ENCODE results near the gene CYP4X1. TPM values are rescaled to one million over a fixed set of nuclear protein-coding genes. Genes with fewer than 3 reads are reported as not detected.
A peak's percentile ranks its signal among the peaks of the same experiment; 100 is the strongest.
"Not testable (repeated sequence)": the region's sequence is repeated elsewhere in the genome, so short reads cannot be mapped to it uniquely, and the experiment has no call there.

Gene CYP4X1
- total RNA-seq, 4 donors from 2014 or later, result 3.0 to 11.2 (median 4.1) TPM

- peak; percentile 42 for DNase-seq (ENCODE audit: extremely low spot score)
- H3K4me1 ChIP-seq, result peaks cover 0 to 14% (median 9%) of the 10 kb centered on the region in 4 donors
- H3K27ac ChIP-seq (replicated peaks in 1 of 4), result no peak overlapping the region
- no peak overlapping the region for H3K4me3 ChIP-seq
- H3K9me3 ChIP-seq, result no peaks in the 10 kb centered on the region
- H3K36me3 ChIP-seq, result peaks cover 0 to 20% (median 0%) of the 10 kb centered on the region in 4 donors
- no peak for TF ChIP-seq EP300 (IDR thresholded peaks at IDR 0.05)
- no peak for TF ChIP-seq CTCF (IDR thresholded peaks at IDR 0.05)
- TF ChIP-seq POLR2A (IDR thresholded peaks at IDR 0.05; ENCODE audit: low read depth), result no peak
- no peak for TF ChIP-seq POLR2AphosphoS5 (IDR thresholded peaks at IDR 0.05)
- intact Hi-C loops (cut with DNase I), result no loop called here
- WGBS, result 67% methylated on average over 3 of the region's 3 CpGs
- H3K27me3 ChIP-seq, result peaks cover 0 to 3% (median 0%) of the 10 kb centered on the region in 4 donors
Measured at GRCh38 chr1:47031585-47031984, 8.1 kb downstream of the CYP4X1 start.

- Histone ChIP-seq H3K27me3 (no peaks in the 10 kb centered on the region), H3K4me3 (no peak overlapping the region), H3K36me3 (peaks cover 0 to 30% (median 0%) of the 10 kb centered on the region in 4 donors), H3K9me3 (no peaks in the 10 kb centered on the region), H3K27ac (replicated peaks in 1 of 4) (no peak overlapping the region), H3K4me1 (peaks cover 0 to 2% (median 0%) of the 10 kb centered on the region in 4 donors)
- 93% methylated on average over 1 of the region's 1 CpG for WGBS
- intact Hi-C loops (cut with DNase I), result no loop called here
- TF ChIP-seq POLR2A (IDR thresholded peaks at IDR 0.05; ENCODE audit: low read depth) (no peak), POLR2AphosphoS5 (IDR thresholded peaks at IDR 0.05) (no peak), EP300 (IDR thresholded peaks at IDR 0.05) (no peak), CTCF (IDR thresholded peaks at IDR 0.05) (no peak)
- DNase-seq (ENCODE audit: extremely low spot score), result no peak
Measured at GRCh38 chr1:47036764-47037163, 13.3 kb downstream of the CYP4X1 start.

GRCh38 chr1:47059376-47059775, 35.9 kb downstream of the CYP4X1 start:
- no peak for DNase-seq (ENCODE audit: extremely low spot score)
- Histone ChIP-seq H3K27me3 (peaks cover 0 to 5% (median 0%) of the 10 kb centered on the region in 4 donors), H3K36me3 (no peaks in the 10 kb centered on the region), H3K4me3 (no peak overlapping the region), H3K9me3 (peaks cover 0 to 9% (median 4%) of the 10 kb centered on the region in 4 donors), H3K4me1 (no peaks in the 10 kb centered on the region), H3K27ac (replicated peaks in 1 of 4) (no peak overlapping the region)
- WGBS, result 55% methylated on average over 1 of the region's 1 CpG
- intact Hi-C loops (cut with DNase I), result no loop called here
- TF ChIP-seq CTCF (IDR thresholded peaks at IDR 0.05), result no peak
- TF ChIP-seq POLR2AphosphoS5 (IDR thresholded peaks at IDR 0.05), result no peak

- TF ChIP-seq POLR2AphosphoS5 (IDR thresholded peaks at IDR 0.05) (no peak), CTCF (IDR thresholded peaks at IDR 0.05) (no peak), POLR2A (IDR thresholded peaks at IDR 0.05; ENCODE audit: low read depth) (no peak), EP300 (IDR thresholded peaks at IDR 0.05) (no peak)
- no peak within 1 kb of the TSS for H3K4me3 ChIP-seq
- intact Hi-C loops (cut with DNase I), result no loop called here
Measured at GRCh38 chr1:47067097-47067594, 43.7 kb downstream of the CYP4X1 start, which contains the start of gene CYP4Z1. Gene CYP4Z1, plus strand, starts transcription at chr1:47067231. Its CDS starts 260 bp downstream, at chr1:47067491.

GRCh38 chr1:47069080-47069479, 45.6 kb downstream of the CYP4X1 start:
- H3K36me3 ChIP-seq; intact Hi-C loops (cut with DNase I); H3K4me3 ChIP-seq; DNase-seq (ENCODE audit: extremely low spot score); H3K9me3 ChIP-seq; H3K27me3 ChIP-seq; H3K4me1 ChIP-seq; H3K27ac ChIP-seq (replicated peaks in 1 of 4): not testable (repeated sequence)
- 73% methylated on average over 4 of the region's 4 CpGs for WGBS

More at GRCh38 chr1:47067097-47067594, 43.7 kb downstream of the CYP4X1 start, which contains the start of gene CYP4Z1:
- peaks cover 0 to 5% (median 0%) of the 10 kb centered on the region in 4 donors for H3K27me3 ChIP-seq
- H3K4me1 ChIP-seq, result no peaks in the 10 kb centered on the region
- peaks cover 0 to 5% (median 0%) of the 10 kb centered on the region in 4 donors for H3K9me3 ChIP-seq
- H3K27ac ChIP-seq (replicated peaks in 1 of 4), result no peak within 1 kb of the TSS
- no peaks in the 10 kb centered on the region for H3K36me3 ChIP-seq
- no peak for DNase-seq (ENCODE audit: extremely low spot score)

- intact Hi-C loops (cut with DNase I); H3K36me3 ChIP-seq; H3K4me3 ChIP-seq; H3K9me3 ChIP-seq; H3K4me1 ChIP-seq; DNase-seq (ENCODE audit: extremely low spot score); H3K27me3 ChIP-seq; H3K27ac ChIP-seq (replicated peaks in 1 of 4): not testable (repeated sequence)
Measured at GRCh38 chr1:47069509-47069908, 46.0 kb downstream of the CYP4X1 start.

All from esophagus muscularis mucosa (tissue), 4 donors.